A673 (cell line): ENCODE measurements around the gene NFATC2. TPM values are rescaled to one million over a fixed set of nuclear protein-coding genes. Genes with fewer than 3 reads are reported as not detected.

Experiments
- BruUV-seq: library from RNA; stranded (reverse); fragments of 400-500 nt; replicated peaks from 2 replicates; lab custom pipeline; 2021; lab: Mats Ljungman, UMichigan
- CTCF ChIA-PET: fragments of 300-600 bp; sonication (Branson Sonifier 250); formaldehyde crosslinking; loops from one replicate; lab custom pipeline; 2022; ENCODE audit warnings: antibody characterized with exemption; lab: Charles Lee
- POLR2A ChIA-PET: fragments of 300-600 bp; sonication (Branson Sonifier 250); formaldehyde crosslinking; loops from one replicate; lab custom pipeline; 2022; ENCODE audit warnings: antibody characterized with exemption; ENCODE audit not compliant: low non-redundant PET; lab: Charles Lee
- DNase-seq: peaks from one replicate; pipeline ENCODE4 v3.0.0-alpha.2; 2015; ENCODE audit warnings: low spot score
- H3K27ac ChIP-seq: fragments of 200-600 bp; sonication (generic); 2 replicates; pipeline ENCODE4 v1.5.1; 2016; ENCODE audit warnings: mixed run types, low read depth, mild to moderate bottlenecking, mixed read lengths, antibody characterized with exemption, low read length; ENCODE audit not compliant: poor library complexity, severe bottlenecking
- H3K27me3 ChIP-seq: fragments of 200-600 bp; sonication (generic); replicated peaks from 2 replicates; pipeline ENCODE4 v1.6.1; 2017; ENCODE audit warnings: mixed run types, low read depth, mild to moderate bottlenecking, mixed read lengths, antibody characterized with exemption, low read length; ENCODE audit not compliant: insufficient read depth, poor library complexity
- H3K36me3 ChIP-seq: fragments of 200-600 bp; sonication (generic); 2 replicates; pipeline ENCODE4 v1.6.1; 2016; ENCODE audit warnings: mixed run types, mild to moderate bottlenecking, mixed read lengths, antibody characterized with exemption, low read length; ENCODE audit not compliant: insufficient read depth, poor library complexity, severe bottlenecking
- H3K4me1 ChIP-seq: fragments of 200-600 bp; sonication (generic); 2 replicates; pipeline ENCODE4 v1.6.1; 2017; ENCODE audit warnings: mixed run types, mild to moderate bottlenecking, mixed read lengths, antibody characterized with exemption, low read length; ENCODE audit not compliant: insufficient read depth, poor library complexity, severe bottlenecking
- H3K4me3 ChIP-seq: fragments of 200-600 bp; sonication (generic); 2 replicates; pipeline ENCODE4 v1.5.1; 2016; ENCODE audit warnings: low read depth, mixed run types, mild to moderate bottlenecking, mixed read lengths, low read length; ENCODE audit not compliant: poor library complexity, severe bottlenecking
- H3K9me3 ChIP-seq: fragments of 200-600 bp; sonication (generic); 2 replicates; pipeline ENCODE4 v1.6.1; 2016; ENCODE audit warnings: mixed run types, low read depth, mild to moderate bottlenecking, mixed read lengths, antibody characterized with exemption, low read length; ENCODE audit not compliant: poor library complexity, severe bottlenecking
- CTCF ChIP-seq: fragments of 300-800, 200-600 bp; sonication (generic); conservative IDR thresholded peaks from 2 replicates; pipeline ENCODE4 v1.5.1; 2017; ENCODE audit warnings: low read depth, mild to moderate bottlenecking, antibody characterized with exemption, low read length, moderate library complexity, mixed read lengths
- EZH2 ChIP-seq: fragments of 200-600 bp; sonication (generic); IDR thresholded peaks from 2 replicates; pipeline ENCODE4 v1.6.1; 2017; ENCODE audit warnings: borderline replicate concordance, low read depth, mild to moderate bottlenecking, mixed read lengths, antibody characterized with exemption, low read length; ENCODE audit not compliant: poor library complexity, severe bottlenecking
- intact Hi-C: fragments of 100-400 bp; cut with micrococcal nuclease; formaldehyde crosslinking; loops from one replicate; pipeline ENCODE4 v1.10.0; 2022; ENCODE audit not compliant: unreplicated experiment
- total RNA-seq: library from RNA; stranded (reverse); gene quantifications from 2 replicates; pipeline ENCODE4 v1.2.3, GENCODE V29; 2021

The NFATC2 gene
- total RNA-seq, 1 experiment from 2014 or later, result 0.64 TPM

DNA sequence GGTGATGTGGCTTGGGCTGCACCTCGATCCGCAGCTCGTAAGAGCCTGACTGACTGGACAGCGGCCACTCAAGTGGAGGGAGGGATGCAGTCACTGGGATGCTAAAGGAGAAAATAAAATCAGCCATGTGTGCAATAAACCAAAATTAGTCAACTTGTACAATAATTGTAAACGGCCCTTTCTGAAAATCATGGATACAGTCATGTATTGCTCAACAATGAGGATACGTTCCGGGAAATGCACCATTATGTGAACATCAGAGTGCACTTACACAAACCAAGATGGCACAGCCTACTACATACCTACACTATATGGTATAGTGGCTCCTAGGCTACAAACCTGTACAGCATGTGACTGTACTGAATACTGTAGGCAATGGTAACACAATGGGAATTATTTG, 25.7 kb downstream of the NFATC2 start:
- BruUV-seq, result no TSS peak
- intact Hi-C loops, result no loop called here
- ChIA-PET CTCF (no interaction called here), POLR2A (interaction anchor here (0.9 kb wide), 1 partner anchor 18 kb away, joined by 3 read pairs; no protein-coding TSS in a partner anchor)
- H3K4me3 ChIP-seq, result no peak overlapping the region
- TF ChIP-seq CTCF, result no peak
- no peak for TF ChIP-seq EZH2
- H3K27ac ChIP-seq, result no peak overlapping the region
- H3K27me3 ChIP-seq, result no peaks in the 10 kb centered on the region
- no peaks in the 10 kb centered on the region for H3K9me3 ChIP-seq
- DNase-seq, result no peak
- no peaks in the 10 kb centered on the region for H3K4me1 ChIP-seq
- H3K36me3 ChIP-seq, result no peaks in the 10 kb centered on the region

DNA sequence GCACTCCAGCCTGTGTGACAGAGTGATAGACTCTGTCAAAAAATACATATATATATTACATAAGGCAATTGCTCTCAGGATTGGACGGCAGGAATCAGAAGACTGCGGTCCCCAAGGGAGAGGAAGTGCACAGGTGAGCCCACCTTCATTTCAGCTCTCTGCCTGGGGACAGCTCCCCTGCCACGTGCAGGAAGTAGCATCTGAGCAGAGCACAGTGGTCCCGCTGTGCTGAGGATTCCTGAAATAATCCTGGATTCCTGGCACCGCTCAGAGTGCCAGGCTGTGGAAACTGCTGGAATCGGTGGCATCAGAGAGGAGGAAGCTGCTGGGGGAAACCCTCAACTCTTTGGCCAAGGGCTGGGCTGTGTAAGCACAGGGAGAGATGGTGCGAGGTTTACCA, 27.7 kb downstream of the NFATC2 start:
- Histone ChIP-seq H3K27ac (no peak overlapping the region), H3K36me3 (no peaks in the 10 kb centered on the region), H3K9me3 (no peaks in the 10 kb centered on the region), H3K4me3 (no peak overlapping the region), H3K27me3 (no peaks in the 10 kb centered on the region), H3K4me1 (no peaks in the 10 kb centered on the region)
- CTCF ChIA-PET, result no interaction called here
- intact Hi-C loops, result no loop called here
- DNase-seq, result no peak
- no TSS peak for BruUV-seq
- POLR2A ChIA-PET, result no interaction called here
- TF ChIP-seq EZH2 (no peak), CTCF (no peak)

- H3K4me3 ChIP-seq, result no peak overlapping the region
- H3K27me3 ChIP-seq, result no peaks in the 10 kb centered on the region
- TF ChIP-seq EZH2 (no peak), CTCF (no peak)
- intact Hi-C loops, result no loop called here
- ChIA-PET CTCF (no interaction called here), POLR2A (no interaction called here)
- H3K27ac ChIP-seq, result no peak overlapping the region
- no peaks in the 10 kb centered on the region for H3K9me3 ChIP-seq
- BruUV-seq, result no TSS peak
- DNase-seq, result no peak
- no peaks in the 10 kb centered on the region for H3K36me3 ChIP-seq
- H3K4me1 ChIP-seq, result no peaks in the 10 kb centered on the region
These were observed 28.3 kb downstream of the NFATC2 start for GRCh38 chr20:51514249-51514648.
